Measurements from ENCODE around the gene CCDC71L. TPM values are rescaled to one million over a fixed set of nuclear protein-coding genes. Genes with fewer than 3 reads are reported as not detected.

The CCDC71L gene
- total RNA-seq, 4 donors from 2014 or later = 3.0 to 13.4 (median 8.3) TPM

DNA sequence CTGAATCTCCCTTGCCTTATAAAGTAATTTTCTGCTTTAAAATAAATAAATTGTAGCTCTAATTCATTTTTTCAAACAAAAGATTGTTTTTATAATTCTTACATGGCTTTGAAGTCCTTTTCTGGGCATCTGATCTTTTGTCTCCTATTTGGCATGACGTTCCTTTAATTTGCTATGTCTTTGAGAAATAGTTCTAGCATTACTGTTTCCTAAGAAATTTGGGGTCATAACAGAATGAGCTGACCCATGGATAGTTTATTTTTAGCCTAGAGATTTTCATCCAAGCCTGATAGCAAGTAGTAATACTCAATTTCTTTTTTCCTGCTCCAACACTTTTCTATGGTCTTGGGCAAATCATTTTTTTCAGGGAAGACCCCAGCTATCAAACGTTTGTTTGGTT lies 31.4 kb downstream of the CCDC71L start:
- intact Hi-C loops (cut with DNase I; ENCODE audit: low total_unique reads) = no loop called here
- TF ChIP-seq POLR2A (IDR thresholded peaks at IDR 0.05) = no peak
- TF ChIP-seq, protein P1, sequence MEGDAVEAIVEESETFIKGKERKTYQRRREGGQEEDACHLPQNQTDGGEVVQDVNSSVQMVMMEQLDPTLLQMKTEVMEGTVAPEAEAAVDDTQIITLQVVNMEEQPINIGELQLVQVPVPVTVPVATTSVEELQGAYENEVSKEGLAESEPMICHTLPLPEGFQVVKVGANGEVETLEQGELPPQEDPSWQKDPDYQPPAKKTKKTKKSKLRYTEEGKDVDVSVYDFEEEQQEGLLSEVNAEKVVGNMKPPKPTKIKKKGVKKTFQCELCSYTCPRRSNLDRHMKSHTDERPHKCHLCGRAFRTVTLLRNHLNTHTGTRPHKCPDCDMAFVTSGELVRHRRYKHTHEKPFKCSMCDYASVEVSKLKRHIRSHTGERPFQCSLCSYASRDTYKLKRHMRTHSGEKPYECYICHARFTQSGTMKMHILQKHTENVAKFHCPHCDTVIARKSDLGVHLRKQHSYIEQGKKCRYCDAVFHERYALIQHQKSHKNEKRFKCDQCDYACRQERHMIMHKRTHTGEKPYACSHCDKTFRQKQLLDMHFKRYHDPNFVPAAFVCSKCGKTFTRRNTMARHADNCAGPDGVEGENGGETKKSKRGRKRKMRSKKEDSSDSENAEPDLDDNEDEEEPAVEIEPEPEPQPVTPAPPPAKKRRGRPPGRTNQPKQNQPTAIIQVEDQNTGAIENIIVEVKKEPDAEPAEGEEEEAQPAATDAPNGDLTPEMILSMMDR (IDR thresholded peaks at IDR 0.05) = no peak
- WGBS, 2 donors = 49 to 58% methylated on average over 2 of the region's 2 CpGs
- H3K4me3 ChIP-seq (ENCODE audit: low read depth, poor library complexity, severe bottlenecking) = no peak overlapping the region
- DNase-seq (ENCODE audit: low spot score in 2 of 2) = no peak

DNA sequence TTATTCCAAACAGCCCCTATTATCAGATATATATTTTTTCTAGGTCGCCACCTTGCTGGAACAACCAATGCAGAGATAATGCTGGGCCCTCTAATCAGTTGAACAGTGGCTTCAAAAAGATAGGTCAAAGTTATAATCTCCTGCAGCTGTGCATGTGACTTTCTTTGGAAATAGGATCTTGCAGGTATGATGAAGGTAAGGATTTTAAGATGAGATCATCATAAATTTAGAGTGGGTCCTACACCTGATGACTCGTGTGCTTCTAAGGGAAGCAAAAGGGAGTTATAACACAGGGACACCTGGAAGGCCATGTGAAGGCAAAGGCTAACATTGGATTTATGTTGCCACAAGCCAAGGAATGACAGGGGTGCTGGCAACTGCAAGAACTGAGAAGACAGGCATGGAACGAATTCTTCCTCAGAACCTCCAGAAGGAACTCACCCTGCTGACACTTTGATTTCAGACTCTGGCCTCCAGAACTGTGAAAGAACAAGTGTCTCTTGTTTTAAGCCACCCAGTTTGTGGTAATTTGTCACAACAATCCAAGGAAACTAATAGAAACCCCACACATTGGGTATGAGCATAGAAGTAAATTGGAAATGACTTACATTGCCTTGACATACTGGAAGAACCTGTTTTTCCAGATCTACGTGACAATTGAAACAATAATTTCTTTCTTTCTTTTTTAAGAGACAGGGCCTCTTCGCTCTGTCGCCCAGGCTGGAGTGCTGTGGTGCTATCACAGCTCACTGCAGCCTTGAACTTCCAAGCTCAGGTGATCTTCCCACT lies 34.4 kb downstream of the CCDC71L start:
- no peak for DNase-seq (ENCODE audit: low spot score in 2 of 2)
- no peak for TF ChIP-seq POLR2A (IDR thresholded peaks at IDR 0.05)
- TF ChIP-seq, protein P1 (IDR thresholded peaks at IDR 0.05) = no peak
- WGBS, 2 donors = 67 to 69% methylated on average over 6 of the region's 6 CpGs
- no peak overlapping the region for H3K4me3 ChIP-seq (ENCODE audit: low read depth, poor library complexity, severe bottlenecking)
- intact Hi-C loops (cut with DNase I; ENCODE audit: low total_unique reads) = no loop called here

DNA sequence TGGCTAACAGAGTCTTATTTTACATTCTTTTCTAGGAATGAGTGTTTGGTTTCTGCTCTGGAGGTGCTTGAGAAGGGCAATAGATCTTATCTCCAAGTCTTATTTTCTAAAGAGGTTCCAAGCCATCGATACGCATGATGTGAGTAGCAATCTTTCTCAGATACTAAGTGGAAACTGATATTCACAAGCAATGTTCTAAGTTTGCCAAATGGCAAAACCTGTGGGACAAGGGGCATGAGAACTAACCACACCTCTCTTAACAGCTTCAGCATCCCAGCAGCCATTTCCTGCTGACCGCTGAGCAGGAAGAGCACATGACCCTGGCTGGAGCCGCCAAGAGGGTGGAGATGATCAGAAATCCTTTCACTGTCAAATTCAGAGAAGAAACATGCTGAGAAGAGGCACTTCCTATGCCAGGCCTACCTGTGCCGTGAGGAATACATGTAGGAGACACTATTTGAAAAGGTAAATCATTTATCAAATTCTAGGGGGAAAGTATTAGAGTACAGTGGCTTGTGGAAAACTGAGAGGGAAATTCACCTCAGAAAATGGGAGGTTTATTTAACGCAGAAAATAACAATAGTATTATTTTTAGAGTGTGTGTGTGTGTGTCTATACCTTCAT lies 35.2 kb downstream of the CCDC71L start:
- no peak for DNase-seq (ENCODE audit: low spot score in 2 of 2)
- no peak overlapping the region for H3K4me3 ChIP-seq (ENCODE audit: low read depth, poor library complexity, severe bottlenecking)
- WGBS, 2 donors = 63 to 88% methylated on average over 6 of the region's 6 CpGs
- intact Hi-C loops (cut with DNase I; ENCODE audit: low total_unique reads) = no loop called here
- no peak for TF ChIP-seq POLR2A (IDR thresholded peaks at IDR 0.05)
- TF ChIP-seq, protein P1 (IDR thresholded peaks at IDR 0.05) = no peak

DNA sequence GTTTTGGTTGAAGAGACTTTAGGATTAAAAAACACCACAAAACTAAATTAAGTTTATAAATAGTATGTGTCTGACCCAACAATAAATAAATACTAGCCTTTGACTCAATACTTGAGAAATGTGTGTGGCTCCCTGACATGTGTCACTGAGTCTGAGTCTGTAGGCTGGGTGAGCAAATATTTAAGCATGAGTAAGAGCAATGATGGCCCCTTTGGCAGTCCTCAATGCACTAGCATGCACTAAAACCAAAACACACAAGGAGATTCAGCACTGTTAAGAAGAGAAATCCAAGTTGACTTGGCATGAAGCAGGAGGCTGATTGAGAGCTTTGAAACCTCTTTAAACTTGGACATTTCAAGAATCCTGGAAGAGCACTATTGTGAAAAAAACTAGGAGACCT lies 37.1 kb downstream of the CCDC71L start:
- no peak for TF ChIP-seq POLR2A (IDR thresholded peaks at IDR 0.05)
- TF ChIP-seq, protein P1 (IDR thresholded peaks at IDR 0.05) = no peak
- no peak for DNase-seq (ENCODE audit: low spot score in 2 of 2)
- intact Hi-C loops (cut with DNase I; ENCODE audit: low total_unique reads) = no loop called here
- H3K4me3 ChIP-seq (ENCODE audit: low read depth, poor library complexity, severe bottlenecking) = no peak overlapping the region

DNA sequence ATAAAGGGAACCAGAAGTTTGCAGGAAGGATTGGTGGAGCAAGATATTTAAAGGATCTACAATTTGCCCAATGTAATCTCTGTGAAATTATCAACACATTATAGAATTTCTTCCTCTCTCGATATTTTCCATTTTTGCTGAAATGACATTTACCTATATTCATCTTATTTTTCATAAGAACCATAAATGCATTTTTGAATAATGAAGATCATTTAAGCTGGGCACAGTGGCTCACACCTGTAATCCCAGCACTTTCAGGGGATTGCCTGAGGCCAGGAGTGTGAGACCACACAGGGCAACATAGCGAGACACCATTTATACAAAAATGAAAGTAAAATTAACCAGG lies 37.7 kb downstream of the CCDC71L start:
- no peak for TF ChIP-seq POLR2A (IDR thresholded peaks at IDR 0.05)
- TF ChIP-seq, protein P1 (IDR thresholded peaks at IDR 0.05) = no peak
- WGBS, 2 donors = 41 to 65% methylated on average over 2 of the region's 2 CpGs
- H3K4me3 ChIP-seq (ENCODE audit: low read depth, poor library complexity, severe bottlenecking) = no peak overlapping the region
- intact Hi-C loops (cut with DNase I; ENCODE audit: low total_unique reads) = no loop called here
- DNase-seq (ENCODE audit: low spot score in 2 of 2) = no peak
